ENCODE data around the gene TENM4. TPM values are rescaled to one million over a fixed set of nuclear protein-coding genes. Genes with fewer than 3 reads are reported as not detected.

Gene TENM4
- total RNA-seq, 1 experiment from 2014 or later = 0.39 TPM

DNA sequence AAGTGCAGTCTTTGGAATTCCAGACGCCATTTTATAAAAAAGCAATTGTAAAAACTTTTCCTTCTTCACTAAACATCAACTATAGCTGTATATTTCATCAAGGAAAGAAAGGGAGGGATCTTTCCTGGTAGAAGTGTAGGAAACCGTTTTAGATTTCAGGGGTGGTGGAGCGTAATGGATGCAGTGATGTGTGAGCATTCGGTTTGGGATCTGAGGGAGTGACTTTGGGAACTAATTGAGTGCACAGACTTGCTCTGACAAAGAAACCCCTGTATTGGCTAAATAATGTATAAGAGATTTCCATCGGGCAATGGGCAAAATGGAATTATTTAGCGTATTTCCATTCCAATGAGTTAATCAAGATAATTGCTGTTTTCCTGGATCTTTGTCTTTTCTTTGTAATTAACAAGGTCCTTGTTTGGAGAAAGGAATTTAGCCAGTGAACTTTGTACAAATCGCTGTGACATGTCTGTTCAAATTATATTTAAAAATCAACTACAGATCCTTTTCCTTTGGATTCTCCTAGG lies 741.2 kb downstream of the TENM4 start:
- no peaks in the 10 kb centered on the region for H3K9me3 ChIP-seq (ENCODE audit: control insufficient read depth, insufficient read depth, low read depth, low read length)
- DNase-seq (ENCODE audit: low read depth, low spot score) (no peak), ATAC-seq (no peak)
- BruUV-seq (replicated peaks) = no TSS peak
- H3K27ac ChIP-seq (ENCODE audit: low read length) = no peak overlapping the region
- peaks cover 4% of the 10 kb centered on the region for H3K27me3 ChIP-seq (ENCODE audit: control insufficient read depth, insufficient read depth, low read length)
- H3K36me3 ChIP-seq (ENCODE audit: control insufficient read depth, insufficient read depth, low read length) = no peaks in the 10 kb centered on the region
- intact Hi-C loops (cut with micrococcal nuclease; ENCODE audit: unreplicated experiment) (no loop called here), in situ Hi-C loops (cut with HindIII; ENCODE audit: low pct_unique_long_range_greater_than_20kb, low sequenced_read_pairs) (no loop called here)
- ChIA-PET CTCF (no interaction called here), POLR2A (no interaction called here)
- TF ChIP-seq POLR2AphosphoS5 (IDR thresholded peaks at IDR 0.05; ENCODE audit: low read depth, low read length) (no peak), SIN3A (IDR thresholded peaks at IDR 0.05; ENCODE audit: borderline replicate concordance, insufficient read depth, low read depth, low read length) (no peak), TCF7L2 (IDR thresholded peaks at IDR 0.05; ENCODE audit: low read depth, low read length) (no peak)
- TF ChIP-seq, protein P1, sequence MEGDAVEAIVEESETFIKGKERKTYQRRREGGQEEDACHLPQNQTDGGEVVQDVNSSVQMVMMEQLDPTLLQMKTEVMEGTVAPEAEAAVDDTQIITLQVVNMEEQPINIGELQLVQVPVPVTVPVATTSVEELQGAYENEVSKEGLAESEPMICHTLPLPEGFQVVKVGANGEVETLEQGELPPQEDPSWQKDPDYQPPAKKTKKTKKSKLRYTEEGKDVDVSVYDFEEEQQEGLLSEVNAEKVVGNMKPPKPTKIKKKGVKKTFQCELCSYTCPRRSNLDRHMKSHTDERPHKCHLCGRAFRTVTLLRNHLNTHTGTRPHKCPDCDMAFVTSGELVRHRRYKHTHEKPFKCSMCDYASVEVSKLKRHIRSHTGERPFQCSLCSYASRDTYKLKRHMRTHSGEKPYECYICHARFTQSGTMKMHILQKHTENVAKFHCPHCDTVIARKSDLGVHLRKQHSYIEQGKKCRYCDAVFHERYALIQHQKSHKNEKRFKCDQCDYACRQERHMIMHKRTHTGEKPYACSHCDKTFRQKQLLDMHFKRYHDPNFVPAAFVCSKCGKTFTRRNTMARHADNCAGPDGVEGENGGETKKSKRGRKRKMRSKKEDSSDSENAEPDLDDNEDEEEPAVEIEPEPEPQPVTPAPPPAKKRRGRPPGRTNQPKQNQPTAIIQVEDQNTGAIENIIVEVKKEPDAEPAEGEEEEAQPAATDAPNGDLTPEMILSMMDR (IDR thresholded peaks at IDR 0.05) = no peak
- TF ChIP-seq, protein P2, sequence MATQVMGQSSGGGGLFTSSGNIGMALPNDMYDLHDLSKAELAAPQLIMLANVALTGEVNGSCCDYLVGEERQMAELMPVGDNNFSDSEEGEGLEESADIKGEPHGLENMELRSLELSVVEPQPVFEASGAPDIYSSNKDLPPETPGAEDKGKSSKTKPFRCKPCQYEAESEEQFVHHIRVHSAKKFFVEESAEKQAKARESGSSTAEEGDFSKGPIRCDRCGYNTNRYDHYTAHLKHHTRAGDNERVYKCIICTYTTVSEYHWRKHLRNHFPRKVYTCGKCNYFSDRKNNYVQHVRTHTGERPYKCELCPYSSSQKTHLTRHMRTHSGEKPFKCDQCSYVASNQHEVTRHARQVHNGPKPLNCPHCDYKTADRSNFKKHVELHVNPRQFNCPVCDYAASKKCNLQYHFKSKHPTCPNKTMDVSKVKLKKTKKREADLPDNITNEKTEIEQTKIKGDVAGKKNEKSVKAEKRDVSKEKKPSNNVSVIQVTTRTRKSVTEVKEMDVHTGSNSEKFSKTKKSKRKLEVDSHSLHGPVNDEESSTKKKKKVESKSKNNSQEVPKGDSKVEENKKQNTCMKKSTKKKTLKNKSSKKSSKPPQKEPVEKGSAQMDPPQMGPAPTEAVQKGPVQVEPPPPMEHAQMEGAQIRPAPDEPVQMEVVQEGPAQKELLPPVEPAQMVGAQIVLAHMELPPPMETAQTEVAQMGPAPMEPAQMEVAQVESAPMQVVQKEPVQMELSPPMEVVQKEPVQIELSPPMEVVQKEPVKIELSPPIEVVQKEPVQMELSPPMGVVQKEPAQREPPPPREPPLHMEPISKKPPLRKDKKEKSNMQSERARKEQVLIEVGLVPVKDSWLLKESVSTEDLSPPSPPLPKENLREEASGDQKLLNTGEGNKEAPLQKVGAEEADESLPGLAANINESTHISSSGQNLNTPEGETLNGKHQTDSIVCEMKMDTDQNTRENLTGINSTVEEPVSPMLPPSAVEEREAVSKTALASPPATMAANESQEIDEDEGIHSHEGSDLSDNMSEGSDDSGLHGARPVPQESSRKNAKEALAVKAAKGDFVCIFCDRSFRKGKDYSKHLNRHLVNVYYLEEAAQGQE (IDR thresholded peaks at IDR 0.05; ENCODE audit: insufficient read depth in 1 of 2, low read depth in 2 of 2, low read length in 1 of 2) = no peak
- no peaks in the 10 kb centered on the region for H3K4me1 ChIP-seq (ENCODE audit: control insufficient read depth, insufficient read depth, low read length)
- H3K4me3 ChIP-seq (ENCODE audit: low read depth in 2 of 2, low read length in 2 of 2) = no peak overlapping the region

DNA sequence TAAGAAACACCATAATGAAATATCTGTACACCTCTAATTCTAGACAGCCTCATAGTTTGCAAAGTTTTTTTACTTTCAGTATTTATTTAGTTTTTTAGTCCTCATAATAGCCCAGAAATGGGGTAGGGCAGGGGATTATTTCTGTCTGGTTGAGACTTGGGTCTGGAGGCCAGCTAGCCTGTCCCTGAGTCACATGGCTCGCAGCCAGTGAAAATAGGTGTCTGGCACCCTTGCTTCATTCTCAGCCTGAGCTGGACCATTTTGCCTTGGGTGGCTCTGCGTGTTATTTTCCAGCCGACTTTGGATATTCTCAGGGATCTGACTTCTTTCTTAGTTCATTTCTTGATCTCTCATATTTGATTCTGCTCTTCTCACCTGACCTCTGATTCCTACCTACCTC lies 742.2 kb downstream of the TENM4 start:
- no peak overlapping the region for H3K4me3 ChIP-seq (ENCODE audit: low read depth in 2 of 2, low read length in 2 of 2)
- intact Hi-C loops (cut with micrococcal nuclease; ENCODE audit: unreplicated experiment) (no loop called here), in situ Hi-C loops (cut with HindIII; ENCODE audit: low pct_unique_long_range_greater_than_20kb, low sequenced_read_pairs) (no loop called here)
- no peaks in the 10 kb centered on the region for H3K4me1 ChIP-seq (ENCODE audit: control insufficient read depth, insufficient read depth, low read length)
- TF ChIP-seq, protein P2 (IDR thresholded peaks at IDR 0.05; ENCODE audit: insufficient read depth in 1 of 2, low read depth in 2 of 2, low read length in 1 of 2) = no peak
- TF ChIP-seq SIN3A (IDR thresholded peaks at IDR 0.05; ENCODE audit: borderline replicate concordance, insufficient read depth, low read depth, low read length) (no peak), TCF7L2 (IDR thresholded peaks at IDR 0.05; ENCODE audit: low read depth, low read length) (no peak), POLR2AphosphoS5 (IDR thresholded peaks at IDR 0.05; ENCODE audit: low read depth, low read length) (no peak)
- TF ChIP-seq, protein P1 (IDR thresholded peaks at IDR 0.05) = no peak
- no TSS peak for BruUV-seq (replicated peaks)
- peaks cover 4% of the 10 kb centered on the region for H3K27me3 ChIP-seq (ENCODE audit: control insufficient read depth, insufficient read depth, low read length)
- DNase-seq (ENCODE audit: low read depth, low spot score) (no peak), ATAC-seq (no peak)
- H3K9me3 ChIP-seq (ENCODE audit: control insufficient read depth, insufficient read depth, low read depth, low read length) = no peaks in the 10 kb centered on the region
- no peak overlapping the region for H3K27ac ChIP-seq (ENCODE audit: low read length)
- ChIA-PET POLR2A (no interaction called here), CTCF (no interaction called here)
- no peaks in the 10 kb centered on the region for H3K36me3 ChIP-seq (ENCODE audit: control insufficient read depth, insufficient read depth, low read length)
